GM12878 (cell line): Measurements from ENCODE around the gene ZDBF2.

ENCODE experiments used
- CEBPB ChIP-seq, 2 experiments: fragments of 150-350 bp in 1 of 2; IDR thresholded peaks; 2 replicates each; pipeline ENCODE4 v1.6.1; 2012 to 2014; ENCODE audit warnings: low read depth in 2 of 2, low read length in 2 of 2, borderline replicate concordance in 1 of 2, inconsistent platforms in 1 of 2
- CTCF ChIP-seq, 3 experiments: IDR thresholded peaks in 2 of 3; conservative IDR thresholded peaks in 1 of 3; 2 replicates each; pipeline ENCODE4 v1.5.1; 2011; ENCODE audit warnings: low read depth in 3 of 3, low read length in 3 of 3, mild to moderate bottlenecking in 3 of 3, control low read depth in 2 of 3, moderate library complexity in 2 of 3, inconsistent platforms in 1 of 3, mixed read lengths in 1 of 3; ENCODE audit not compliant: control insufficient read depth in 2 of 3, insufficient read depth in 1 of 3; ENCODE audit errors: extremely low read depth in 1 of 3
- EZH2 ChIP-seq: IDR thresholded peaks from 2 replicates; pipeline ENCODE4 v1.6.1; 2012; ENCODE audit warnings: low read depth, mild to moderate bottlenecking, control low read depth, inconsistent platforms, low read length, borderline replicate concordance; ENCODE audit not compliant: control insufficient read depth
- FOXM1 ChIP-seq: IDR thresholded peaks from 2 replicates; pipeline ENCODE4 v1.6.1; 2012; ENCODE audit warnings: low read depth, mild to moderate bottlenecking, inconsistent platforms, low read length, moderate library complexity
- HDGF ChIP-seq: fragments of 450-650 bp; IDR thresholded peaks from 2 replicates; pipeline ENCODE4 v1.6.1; 2016; ENCODE audit warnings: antibody characterized with exemption
- PKNOX1 ChIP-seq: fragments of 450-650 bp; IDR thresholded peaks from 2 replicates; pipeline ENCODE4 v1.6.1; 2016; ENCODE audit warnings: mild to moderate bottlenecking
- POLR2A ChIP-seq: IDR thresholded peaks from 2 replicates; pipeline ENCODE4 v1.6.1; 2011; ENCODE audit warnings: low read depth, mild to moderate bottlenecking, low read length
- POLR2AphosphoS2 ChIP-seq: IDR thresholded peaks from 2 replicates; pipeline ENCODE4 v1.6.1; 2011; ENCODE audit warnings: low read depth, mild to moderate bottlenecking, low read length, improper control_type of control experiment, moderate library complexity
- SMAD1 ChIP-seq: fragments of 450-650 bp; IDR thresholded peaks from 2 replicates; pipeline ENCODE4 v1.6.1; 2018; ENCODE audit warnings: mild to moderate bottlenecking, low read depth; ENCODE audit not compliant: partially characterized antibody
- SMC3 ChIP-seq: IDR thresholded peaks from 2 replicates; pipeline ENCODE4 v1.6.1; 2011; ENCODE audit warnings: low read length, improper control_type of control experiment, borderline replicate concordance
- YY1 ChIP-seq: IDR thresholded peaks from 2 replicates; pipeline ENCODE4 v1.6.1; 2011; ENCODE audit warnings: low read depth, mild to moderate bottlenecking, low read length
- ZSCAN29 ChIP-seq: fragments of 450-650 bp; IDR thresholded peaks from 2 replicates; pipeline ENCODE4 v1.6.1; 2017; ENCODE audit warnings: mild to moderate bottlenecking, moderate library complexity
- TF ChIP-seq, protein P1 (sequence below): IDR thresholded peaks from 2 replicates; pipeline ENCODE4 v1.6.1; 2012; ENCODE audit warnings: low read depth, low read length, improper control_type of control experiment
- TF ChIP-seq, protein P2 (sequence below): IDR thresholded peaks from 2 replicates; pipeline ENCODE4 v1.6.1; 2012; ENCODE audit warnings: low read depth, low read length, improper control_type of control experiment

DNA sequence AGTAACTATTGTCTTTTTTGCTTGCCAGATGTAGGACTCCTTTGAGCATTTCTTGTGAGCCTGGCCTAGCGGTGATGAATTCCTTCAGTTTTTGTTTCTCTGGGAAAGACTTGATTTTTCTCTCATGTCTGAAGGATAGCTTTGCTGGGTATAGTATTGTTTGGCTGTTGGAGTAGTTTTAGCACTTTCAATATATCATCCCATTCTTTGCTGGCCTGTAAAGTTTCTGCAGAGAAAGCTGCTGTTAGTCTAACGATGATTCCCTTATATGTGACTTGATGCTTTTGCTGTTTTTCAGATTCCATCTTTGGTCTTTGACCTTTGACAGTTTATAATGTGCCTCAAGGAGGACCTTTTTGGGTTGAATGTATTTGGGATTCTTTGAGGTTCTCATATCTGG is 12.7 kb downstream of the ZDBF2 start:
- TF ChIP-seq CTCF (IDR thresholded peaks at IDR 0.05 in 2 of 3, conservative IDR thresholded peaks at IDR 0.05 in 1 of 3; ENCODE audit: control insufficient read depth in 2 of 3, extremely low read depth in 1 of 3, insufficient read depth in 1 of 3, low read depth in 3 of 3, low read length in 3 of 3) (no peak), SMC3 (no peak), YY1 (no peak), EZH2 (no peak), POLR2AphosphoS2 (no peak), POLR2A (no peak), PKNOX1 (no peak), HDGF (no peak), SMAD1 (no peak), FOXM1 (no peak), ZSCAN29 (no peak), CEBPB (IDR thresholded peaks at IDR 0.05; ENCODE audit: borderline replicate concordance in 1 of 2, low read depth in 2 of 2, low read length in 2 of 2) (no peak)
- TF ChIP-seq, protein P1, sequence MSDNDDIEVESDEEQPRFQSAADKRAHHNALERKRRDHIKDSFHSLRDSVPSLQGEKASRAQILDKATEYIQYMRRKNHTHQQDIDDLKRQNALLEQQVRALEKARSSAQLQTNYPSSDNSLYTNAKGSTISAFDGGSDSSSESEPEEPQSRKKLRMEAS = no peak
- TF ChIP-seq, protein P2, sequence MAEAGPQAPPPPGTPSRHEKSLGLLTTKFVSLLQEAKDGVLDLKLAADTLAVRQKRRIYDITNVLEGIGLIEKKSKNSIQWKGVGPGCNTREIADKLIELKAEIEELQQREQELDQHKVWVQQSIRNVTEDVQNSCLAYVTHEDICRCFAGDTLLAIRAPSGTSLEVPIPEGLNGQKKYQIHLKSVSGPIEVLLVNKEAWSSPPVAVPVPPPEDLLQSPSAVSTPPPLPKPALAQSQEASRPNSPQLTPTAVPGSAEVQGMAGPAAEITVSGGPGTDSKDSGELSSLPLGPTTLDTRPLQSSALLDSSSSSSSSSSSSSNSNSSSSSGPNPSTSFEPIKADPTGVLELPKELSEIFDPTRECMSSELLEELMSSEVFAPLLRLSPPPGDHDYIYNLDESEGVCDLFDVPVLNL = no peak
